Upper lobe of left lung (tissue), 4 donors: ENCODE results near the gene KLF18.

Experiments
- POLR2A ChIP-seq, 4 donors: fragments of 450-650 bp; IDR thresholded peaks; one replicate each; pipeline ENCODE4 v1.5.1; 2016 to 2017; ENCODE audit warnings: antibody characterized with exemption in 4 of 4, mild to moderate bottlenecking in 2 of 4
- POLR2AphosphoS5 ChIP-seq, 2 donors: sonication (generic); formaldehyde crosslinking; IDR thresholded peaks; one replicate each; pipeline ENCODE4 v1.5.1; 2017; ENCODE audit warnings: antibody characterized with exemption in 2 of 2
- TF ChIP-seq, protein P1 (sequence below), 6 experiments: fragments of 450-650 bp in 4 of 6; fragments of 200-600 bp in 2 of 6; sonication (generic) in 2 of 6; IDR thresholded peaks; one replicate each; pipeline ENCODE4 v1.5.1; 2016 to 2019; ENCODE audit warnings: antibody characterized with exemption in 6 of 6

DNA sequence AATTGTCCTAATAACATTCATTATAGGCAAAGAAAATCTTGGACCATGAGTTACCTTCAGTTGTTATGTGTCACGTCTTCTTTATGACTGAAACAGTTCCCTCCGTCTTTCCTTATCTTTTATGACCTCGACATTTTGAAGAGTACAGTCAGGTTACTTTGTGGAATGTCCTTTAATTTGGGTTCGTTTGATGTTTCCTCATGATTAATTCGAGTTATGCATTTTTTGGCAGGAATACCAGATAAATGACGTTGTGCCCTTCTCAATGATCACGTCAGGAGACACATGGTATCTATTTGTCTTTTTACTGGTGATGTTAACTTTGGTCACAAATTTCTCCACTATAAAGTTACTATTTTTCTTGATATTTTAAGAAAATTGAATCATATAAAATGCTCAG lies 40.1 kb downstream of the KLF18 start:
- TF ChIP-seq POLR2AphosphoS5 (IDR thresholded peaks at IDR 0.05) (no peak), POLR2A (IDR thresholded peaks at IDR 0.05) (no peak)
- TF ChIP-seq, protein P1, sequence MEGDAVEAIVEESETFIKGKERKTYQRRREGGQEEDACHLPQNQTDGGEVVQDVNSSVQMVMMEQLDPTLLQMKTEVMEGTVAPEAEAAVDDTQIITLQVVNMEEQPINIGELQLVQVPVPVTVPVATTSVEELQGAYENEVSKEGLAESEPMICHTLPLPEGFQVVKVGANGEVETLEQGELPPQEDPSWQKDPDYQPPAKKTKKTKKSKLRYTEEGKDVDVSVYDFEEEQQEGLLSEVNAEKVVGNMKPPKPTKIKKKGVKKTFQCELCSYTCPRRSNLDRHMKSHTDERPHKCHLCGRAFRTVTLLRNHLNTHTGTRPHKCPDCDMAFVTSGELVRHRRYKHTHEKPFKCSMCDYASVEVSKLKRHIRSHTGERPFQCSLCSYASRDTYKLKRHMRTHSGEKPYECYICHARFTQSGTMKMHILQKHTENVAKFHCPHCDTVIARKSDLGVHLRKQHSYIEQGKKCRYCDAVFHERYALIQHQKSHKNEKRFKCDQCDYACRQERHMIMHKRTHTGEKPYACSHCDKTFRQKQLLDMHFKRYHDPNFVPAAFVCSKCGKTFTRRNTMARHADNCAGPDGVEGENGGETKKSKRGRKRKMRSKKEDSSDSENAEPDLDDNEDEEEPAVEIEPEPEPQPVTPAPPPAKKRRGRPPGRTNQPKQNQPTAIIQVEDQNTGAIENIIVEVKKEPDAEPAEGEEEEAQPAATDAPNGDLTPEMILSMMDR (IDR thresholded peaks at IDR 0.05): no peak
